SJSA1 (cell line): ENCODE data around the gene POU3F3. TPM values are rescaled to one million over a fixed set of nuclear protein-coding genes. Genes with fewer than 3 reads are reported as not detected.

Experiments
- DNase-seq, 2 experiments: peaks; one replicate each; pipeline ENCODE4 v3.0.0-alpha.2; 2015 to 2020; ENCODE audit warnings: low spot score in 2 of 2, low read depth in 1 of 2
- H3K27ac ChIP-seq: fragments of 250-450 bp; sonication (Bioruptor Pico); 2 replicates; pipeline ENCODE4 v1.5.1; 2020; ENCODE audit warnings: mild to moderate bottlenecking, moderate library complexity
- H3K27me3 ChIP-seq: fragments of 250-450 bp; sonication (Bioruptor Pico); replicated peaks from 2 replicates; pipeline ENCODE4 v1.5.1; 2020; ENCODE audit warnings: mild to moderate bottlenecking, moderate library complexity
- H3K36me3 ChIP-seq: fragments of 250-450 bp; sonication (Bioruptor Pico); 2 replicates; pipeline ENCODE4 v1.5.1; 2020; ENCODE audit warnings: mild to moderate bottlenecking
- H3K4me1 ChIP-seq: fragments of 250-450 bp; sonication (Bioruptor Pico); replicated peaks from 2 replicates; pipeline ENCODE4 v1.6.1; 2021; ENCODE audit warnings: mild to moderate bottlenecking
- H3K4me3 ChIP-seq: fragments of 250-450 bp; sonication (Bioruptor Pico); 2 replicates; pipeline ENCODE4 v1.5.1; 2020; ENCODE audit warnings: mild to moderate bottlenecking
- H3K9me3 ChIP-seq: fragments of 250-450 bp; sonication (Bioruptor Pico); replicated peaks from 2 replicates; pipeline ENCODE4 v1.5.1; 2020; ENCODE audit warnings: mild to moderate bottlenecking
- total RNA-seq: library from RNA; depleted of rRNA; stranded (reverse); fragments of >200 nt; shearing (Covaris generic); gene quantifications from 2 replicates; pipeline ENCODE4 v1.2.3, GENCODE V29; 2014

Gene POU3F3
- total RNA-seq, 1 experiment from 2014 or later: 0.11 TPM

GRCh38 chr2:104871649-104871971, 17.7 kb downstream of the POU3F3 start:
- H3K27me3 ChIP-seq: peaks cover 53% of the 10 kb centered on the region

GRCh38 chr2:104871972-104872865, 18.3 kb downstream of the POU3F3 start:
- no peaks in the 10 kb centered on the region for H3K36me3 ChIP-seq
- H3K4me1 ChIP-seq: peaks cover 2% of the 10 kb centered on the region; the same call in 1 of the 2 replicates
- no peak for DNase-seq
- no peak overlapping the region for H3K4me3 ChIP-seq
- no peaks in the 10 kb centered on the region for H3K9me3 ChIP-seq
- H3K27ac ChIP-seq: no peak overlapping the region
- peaks cover 57% of the 10 kb centered on the region for H3K27me3 ChIP-seq

More at GRCh38 chr2:104871649-104871971, 17.7 kb downstream of the POU3F3 start:
- Histone ChIP-seq H3K4me1 (peaks cover 2% of the 10 kb centered on the region; the same call in 1 of the 2 replicates), H3K4me3 (no peak overlapping the region), H3K27ac (no peak overlapping the region), H3K9me3 (no peaks in the 10 kb centered on the region), H3K36me3 (no peaks in the 10 kb centered on the region)
- no peak for DNase-seq

GRCh38 chr2:104872866-104873688, 19.2 kb downstream of the POU3F3 start:
- H3K4me3 ChIP-seq: peak overlapping the region; percentile 34
- DNase-seq: peak in 1 of 2 experiments; percentile 32
- H3K4me1 ChIP-seq: peaks cover 2% of the 10 kb centered on the region; the same call in 1 of the 2 replicates
- no peaks in the 10 kb centered on the region for H3K9me3 ChIP-seq
- no peaks in the 10 kb centered on the region for H3K36me3 ChIP-seq
- H3K27me3 ChIP-seq: peaks cover 57% of the 10 kb centered on the region
- no peak overlapping the region for H3K27ac ChIP-seq

GRCh38 chr2:104873689-104874054, 19.8 kb downstream of the POU3F3 start:
- H3K4me3 ChIP-seq: peak overlapping the region; percentile 34
- H3K27ac ChIP-seq: no peak overlapping the region
- peaks cover 2% of the 10 kb centered on the region; the same call in 1 of the 2 replicates for H3K4me1 ChIP-seq
- DNase-seq: no peak
- H3K9me3 ChIP-seq: no peaks in the 10 kb centered on the region
- peaks cover 57% of the 10 kb centered on the region for H3K27me3 ChIP-seq
- H3K36me3 ChIP-seq: no peaks in the 10 kb centered on the region

- 0 out of 2 replicates have a peak, but pooled peaks cover 2% of the 10 kb centered on the region for H3K9me3 ChIP-seq
- no peak for DNase-seq
- peaks cover 2% of the 10 kb centered on the region; the same call in 1 of the 2 replicates for H3K4me1 ChIP-seq
- H3K27ac ChIP-seq: no peak overlapping the region
- no peaks in the 10 kb centered on the region for H3K36me3 ChIP-seq
- peaks cover 57% of the 10 kb centered on the region for H3K27me3 ChIP-seq
- H3K4me3 ChIP-seq: no peak overlapping the region
These were observed 20.3 kb downstream of the POU3F3 start for GRCh38 chr2:104874230-104874629.

- Histone ChIP-seq H3K27me3 (peaks cover 57% of the 10 kb centered on the region), H3K4me3 (no peak overlapping the region), H3K36me3 (no peaks in the 10 kb centered on the region), H3K9me3 (0 out of 2 replicates have a peak, but pooled peaks cover 2% of the 10 kb centered on the region), H3K4me1 (peaks cover 2% of the 10 kb centered on the region; the same call in 1 of the 2 replicates), H3K27ac (no peak overlapping the region)
- no peak for DNase-seq
These were observed 21.3 kb downstream of the POU3F3 start for GRCh38 chr2:104875262-104875661.

- no peak for DNase-seq
- H3K4me1 ChIP-seq: peaks cover 2% of the 10 kb centered on the region; the same call in 1 of the 2 replicates
- no peak overlapping the region for H3K27ac ChIP-seq
- no peaks in the 10 kb centered on the region for H3K36me3 ChIP-seq
- H3K27me3 ChIP-seq: peaks cover 43% of the 10 kb centered on the region
- H3K9me3 ChIP-seq: 0 out of 2 replicates have a peak, but pooled peaks cover 2% of the 10 kb centered on the region
- H3K4me3 ChIP-seq: no peak overlapping the region
These were observed 23.0 kb downstream of the POU3F3 start for GRCh38 chr2:104876606-104877570.

- 0 out of 2 replicates have a peak, but pooled peaks cover 2% of the 10 kb centered on the region for H3K9me3 ChIP-seq
- DNase-seq: no peak
- H3K4me3 ChIP-seq: no peak overlapping the region
- no peaks in the 10 kb centered on the region for H3K4me1 ChIP-seq
- peaks cover 23% of the 10 kb centered on the region for H3K27me3 ChIP-seq
- no peak overlapping the region for H3K27ac ChIP-seq
- no peaks in the 10 kb centered on the region for H3K36me3 ChIP-seq
These were observed 25.1 kb downstream of the POU3F3 start for GRCh38 chr2:104878863-104879512.

GRCh38 chr2:104880076-104880475, 26.2 kb downstream of the POU3F3 start:
- Histone ChIP-seq H3K4me3 (no peak overlapping the region), H3K27me3 (peaks cover 18% of the 10 kb centered on the region), H3K4me1 (no peaks in the 10 kb centered on the region), H3K36me3 (no peaks in the 10 kb centered on the region), H3K9me3 (0 out of 2 replicates have a peak, but pooled peaks cover 2% of the 10 kb centered on the region), H3K27ac (no peak overlapping the region)
- no peak for DNase-seq

GRCh38 chr2:104883357-104883756, 29.4 kb downstream of the POU3F3 start:
- Histone ChIP-seq H3K27ac (no peak overlapping the region), H3K4me3 (no peak overlapping the region), H3K27me3 (no peaks in the 10 kb centered on the region; the same call in none of the 2 replicates), H3K9me3 (0 out of 2 replicates have a peak, but pooled peaks cover 2% of the 10 kb centered on the region), H3K4me1 (no peaks in the 10 kb centered on the region), H3K36me3 (no peaks in the 10 kb centered on the region)
- no peak for DNase-seq

GRCh38 chr2:104885119-104885782, 31.3 kb downstream of the POU3F3 start:
- H3K36me3 ChIP-seq: no peaks in the 10 kb centered on the region
- H3K4me3 ChIP-seq: no peak overlapping the region
- no peaks in the 10 kb centered on the region for H3K4me1 ChIP-seq
- H3K9me3 ChIP-seq: no peaks in the 10 kb centered on the region
- H3K27me3 ChIP-seq: peaks cover 4% of the 10 kb centered on the region
- H3K27ac ChIP-seq: no peak overlapping the region
- DNase-seq: no peak

- H3K27me3 ChIP-seq: peaks cover 4% of the 10 kb centered on the region
- H3K36me3 ChIP-seq: no peaks in the 10 kb centered on the region
- H3K4me3 ChIP-seq: no peak overlapping the region
- no peaks in the 10 kb centered on the region for H3K9me3 ChIP-seq
- no peak overlapping the region for H3K27ac ChIP-seq
- H3K4me1 ChIP-seq: no peaks in the 10 kb centered on the region
- no peak for DNase-seq
These were observed 33.8 kb downstream of the POU3F3 start for GRCh38 chr2:104887676-104888075.
